DMS153 (cell line): ENCODE results near the gene LRRC74B.

ENCODE experiments used
- DNase-seq: peaks from one replicate; lab custom pipeline; 2025; lab: John Stamatoyannopoulos, UW

Gene LRRC74B

GRCh38 chr22:21104126-21104691 lies 58.5 kb downstream of the LRRC74B start:
- no peak for DNase-seq

- no peak for DNase-seq
These were observed 59.5 kb downstream of the LRRC74B start for GRCh38 chr22:21105294-21105693.

- no peak for DNase-seq
These were observed 60.3 kb downstream of the LRRC74B start for GRCh38 chr22:21106000-21106399.

- no peak for DNase-seq
These were observed 62.8 kb downstream of the LRRC74B start for GRCh38 chr22:21108379-21109115.
